Measurements from ENCODE around the gene SCRG1. TPM values are rescaled to one million over a fixed set of nuclear protein-coding genes. Genes with fewer than 3 reads are reported as not detected.

Gene SCRG1
- total RNA-seq, 6 experiments from 2014 or later, result not detected

GRCh38 chr4:173343832-173344397 is 55.0 kb downstream of the SCRG1 start:
- TF ChIP-seq POLR2A (IDR thresholded peaks at IDR 0.05), result no peak
- TF ChIP-seq CTCF (IDR thresholded peaks at IDR 0.05), result no peak
- Histone ChIP-seq H3K9me3 (no peaks in the 10 kb centered on the region), H3K27ac (no peak overlapping the region), H3K36me3 (no peaks in the 10 kb centered on the region), H3K4me3 (no peak overlapping the region), H3K4me1 (no peaks in the 10 kb centered on the region), H3K27me3 (no peaks in the 10 kb centered on the region)
- intact Hi-C loops (cut with DNase I), result no loop called here
- 72% methylated on average over 3 of the region's 3 CpGs for WGBS (ENCODE audit: insufficient coverage, low coverage, low lambda C conversion rate, missing lambda C conversion rate)
- ATAC-seq, result no peak
- DNase-seq, result no peak

GRCh38 chr4:173337463-173337862 is 61.5 kb downstream of the SCRG1 start:
- intact Hi-C loops (cut with DNase I), result no loop called here
- ATAC-seq (no peak), DNase-seq (no peak)
- TF ChIP-seq POLR2A (IDR thresholded peaks at IDR 0.05) (no peak), CTCF (IDR thresholded peaks at IDR 0.05) (no peak)
- no peak overlapping the region for H3K4me3 ChIP-seq
- H3K9me3 ChIP-seq, result no peaks in the 10 kb centered on the region
- H3K27ac ChIP-seq, result no peak overlapping the region
- WGBS (ENCODE audit: insufficient coverage, low coverage, low lambda C conversion rate, missing lambda C conversion rate), result 100% methylated on average over 1 of the region's 2 CpGs
- no peaks in the 10 kb centered on the region for H3K4me1 ChIP-seq
- H3K27me3 ChIP-seq, result no peaks in the 10 kb centered on the region
- H3K36me3 ChIP-seq, result no peaks in the 10 kb centered on the region

- ATAC-seq (peak; percentile 41 to 56 (median 49)), DNase-seq (peak; percentile 60 to 74 (median 68))
- Histone ChIP-seq H3K36me3 (peaks cover 0 to 16% (median 0%) of the 10 kb centered on the region in 4 donors), H3K4me3 (peak overlapping the region; percentile 70 to 85 (median 73)), H3K4me1 (no peaks in the 10 kb centered on the region), H3K27ac (peak overlapping the region; percentile 9 to 46 (median 30)), H3K9me3 (no peaks in the 10 kb centered on the region), H3K27me3 (no peaks in the 10 kb centered on the region)
- WGBS (ENCODE audit: insufficient coverage, low coverage, low lambda C conversion rate, missing lambda C conversion rate), result 2% methylated on average over 20 of the region's 52 CpGs
- intact Hi-C loops (cut with DNase I), result no loop called here
- TF ChIP-seq POLR2A (IDR thresholded peaks at IDR 0.05) (no peak), CTCF (IDR thresholded peaks at IDR 0.05) (no peak)
Observed at GRCh38 chr4:173334891-173335752, 63.8 kb downstream of the SCRG1 start.

Small RNA genes lying within 50 kb of the gene (small RNA-seq; reads per million reads assigned to genes)
- 0 reads per million in 2 experiments for gene RNU6-1096P

Other genes with a start within 250 kb of the SCRG1 start
- gene GALNT7, start 230.3 kb downstream of the SCRG1 start, total RNA-seq, result 1 to 10 TPM in 4 of 6 experiments, under 1 TPM in 2; 0.62 to 2.2 (median 1.4) TPM
- 10 to 100 TPM in 3 of 6 experiments, 1 to 10 TPM in 3; 6.1 to 13.5 (median 9.2) TPM for gene HMGB2, start 64.8 kb downstream of the SCRG1 start, total RNA-seq
- 10 to 100 TPM in 2 of 6 experiments, 1 to 10 TPM in 4; 3.5 to 12.8 (median 7.7) TPM for gene SAP30, start 28.2 kb downstream of the SCRG1 start, total RNA-seq
- gene HAND2, start 131.1 kb upstream of the SCRG1 start, total RNA-seq, result 10 to 100 TPM in 1 of 6 experiments, 1 to 10 TPM in 5; 2.1 to 11.2 (median 6.2) TPM